Measurements from ENCODE around the gene GRHPR.

GRHPR gene

GRCh38 chr9:37398464-37399025 is 24.0 kb upstream of the GRHPR start:
- DNase-seq (ENCODE audit: low read depth), result no peak

GRCh38 chr9:37399336-37399735 is 23.2 kb upstream of the GRHPR start:
- no peak for DNase-seq (ENCODE audit: low read depth)

- DNase-seq (ENCODE audit: low read depth), result no peak
Observed at GRCh38 chr9:37404590-37404989, 17.9 kb upstream of the GRHPR start.

GRCh38 chr9:37405350-37405749 is 17.1 kb upstream of the GRHPR start:
- no peak for DNase-seq (ENCODE audit: low read depth)

- DNase-seq (ENCODE audit: low read depth), result no peak
Observed at GRCh38 chr9:37405764-37406380, 16.6 kb upstream of the GRHPR start.

GRCh38 chr9:37406603-37407401 is 15.7 kb upstream of the GRHPR start:
- no peak for DNase-seq (ENCODE audit: low read depth)

GRCh38 chr9:37407468-37407867 is 15.0 kb upstream of the GRHPR start:
- DNase-seq (ENCODE audit: low read depth), result no peak

GRCh38 chr9:37408933-37409710 is 13.4 kb upstream of the GRHPR start:
- no peak for DNase-seq (ENCODE audit: low read depth)

- no peak for DNase-seq (ENCODE audit: low read depth)
Observed at GRCh38 chr9:37410354-37410861, 12.1 kb upstream of the GRHPR start.

- no peak for DNase-seq (ENCODE audit: low read depth)
Observed at GRCh38 chr9:37410969-37411785, 11.3 kb upstream of the GRHPR start.

GRCh38 chr9:37412431-37413151 is 9.9 kb upstream of the GRHPR start:
- DNase-seq (ENCODE audit: low read depth), result peak; percentile 61

GRCh38 chr9:37413311-37413710 is 9.2 kb upstream of the GRHPR start:
- DNase-seq (ENCODE audit: low read depth), result no peak

GRCh38 chr9:37414503-37414943 is 8.0 kb upstream of the GRHPR start:
- DNase-seq (ENCODE audit: low read depth), result no peak

GRCh38 chr9:37415011-37415719 is 7.3 kb upstream of the GRHPR start:
- peak; percentile 78 for DNase-seq (ENCODE audit: low read depth)

- DNase-seq (ENCODE audit: low read depth), result no peak
Observed at GRCh38 chr9:37417252-37417803, 5.2 kb upstream of the GRHPR start.

GRCh38 chr9:37417857-37418618 is 4.5 kb upstream of the GRHPR start:
- no peak for DNase-seq (ENCODE audit: low read depth)

- DNase-seq (ENCODE audit: low read depth), result no peak
Observed at GRCh38 chr9:37419204-37419603, 3.3 kb upstream of the GRHPR start.

- DNase-seq (ENCODE audit: low read depth), result no peak
Observed at GRCh38 chr9:37420271-37421215, 2.0 kb upstream of the GRHPR start.
